EL (cell line): Measurements from ENCODE around the gene DHX58.
A peak's percentile ranks its signal among the peaks of the same experiment; 100 is the strongest.

ENCODE experiments used
- DNase-seq: peaks from one replicate; pipeline ENCODE4 v3.0.0-alpha.2; 2016

The DHX58 gene

GRCh38 chr17:42079541-42079940 lies 33.0 kb downstream of the DHX58 start:
- DNase-seq: no peak

- DNase-seq: no peak
These were observed 34.0 kb downstream of the DHX58 start for GRCh38 chr17:42078396-42079043.

GRCh38 chr17:42077755-42078154 lies 34.8 kb downstream of the DHX58 start:
- DNase-seq: no peak

- DNase-seq: no peak
These were observed 35.5 kb downstream of the DHX58 start for GRCh38 chr17:42076797-42077559.

GRCh38 chr17:42075789-42076188 lies 36.7 kb downstream of the DHX58 start:
- no peak for DNase-seq

GRCh38 chr17:42072323-42073187 lies 40.0 kb downstream of the DHX58 start:
- no peak for DNase-seq

GRCh38 chr17:42071810-42072209 lies 40.7 kb downstream of the DHX58 start:
- no peak for DNase-seq

GRCh38 chr17:42068979-42069378 lies 43.5 kb downstream of the DHX58 start:
- DNase-seq: no peak

- DNase-seq: peak; percentile 54
These were observed 45.0 kb downstream of the DHX58 start for GRCh38 chr17:42067371-42068091.

GRCh38 chr17:42065201-42065600 lies 47.3 kb downstream of the DHX58 start:
- DNase-seq: no peak

GRCh38 chr17:42062681-42063080 lies 49.8 kb downstream of the DHX58 start:
- no peak for DNase-seq

- no peak for DNase-seq
These were observed 50.6 kb downstream of the DHX58 start for GRCh38 chr17:42061646-42062487.

GRCh38 chr17:42060231-42060630 lies 52.3 kb downstream of the DHX58 start:
- no peak for DNase-seq

- no peak for DNase-seq
These were observed 52.7 kb downstream of the DHX58 start for GRCh38 chr17:42059815-42060214.

GRCh38 chr17:42058063-42058462 lies 54.5 kb downstream of the DHX58 start:
- no peak for DNase-seq

- DNase-seq: no peak
These were observed 55.9 kb downstream of the DHX58 start for GRCh38 chr17:42056635-42057034.

GRCh38 chr17:42055496-42055895 lies 57.0 kb downstream of the DHX58 start:
- DNase-seq: peak; percentile 45

- DNase-seq: no peak
These were observed 57.5 kb downstream of the DHX58 start for GRCh38 chr17:42055027-42055426.

GRCh38 chr17:42053731-42054500 lies 58.6 kb downstream of the DHX58 start:
- no peak for DNase-seq

- no peak for DNase-seq
These were observed 60.1 kb downstream of the DHX58 start for GRCh38 chr17:42052346-42052877.

- no peak for DNase-seq
These were observed 60.9 kb downstream of the DHX58 start for GRCh38 chr17:42051645-42052044.
